ENCODE measurements around the gene SEMA4B. TPM values are rescaled to one million over a fixed set of nuclear protein-coding genes. Genes with fewer than 3 reads are reported as not detected.

Gene SEMA4B
- total RNA-seq, 5 donors from 2014 or later (not counting 1 experiment from before 2014, with no cell fraction given) = 11.7 to 34.7 (median 25.4) TPM

DNA sequence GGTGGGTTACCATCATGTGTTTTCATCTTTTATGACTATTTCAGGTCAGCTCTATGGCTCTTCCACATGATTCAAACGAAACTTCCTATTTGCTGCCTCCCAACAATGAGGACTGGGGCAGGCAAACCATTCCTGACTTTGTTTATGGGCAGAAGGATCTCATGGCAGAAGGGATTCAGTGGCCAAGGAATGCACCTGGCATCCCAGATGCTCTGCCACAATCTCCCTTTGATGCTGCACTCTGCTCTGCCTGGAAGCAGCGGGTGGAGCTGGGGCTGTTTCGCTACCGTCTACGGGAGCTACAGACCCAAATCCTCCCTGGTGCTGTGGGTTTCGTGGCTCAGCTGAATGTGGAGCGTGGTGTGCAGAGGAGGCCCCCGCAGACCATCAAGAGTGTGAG, 39.7 kb downstream of the SEMA4B start:
- H3K4me1 Mint-ChIP-seq = peaks cover 0 to 10% (median 3%) of the 10 kb centered on the region in 3 donors
- WGBS (ENCODE audit: insufficient coverage) = 79% methylated on average over 6 of the region's 8 CpGs
- no peak overlapping the region for H3K27ac Mint-ChIP-seq
- Histone ChIP-seq H3K27ac (ENCODE audit: low read length) (no peak overlapping the region), H3K36me3 (ENCODE audit: control insufficient read depth in 2 of 2, extremely low read depth in 1 of 2, insufficient read depth in 1 of 2, low read length in 1 of 2) (peaks cover 3 to 24% of the 10 kb centered on the region in 2 donors), H3K4me3 (ENCODE audit: control insufficient read depth in 1 of 2, extremely low read depth in 1 of 2, low read length in 1 of 2) (no peak overlapping the region), H3K9me3 (no peaks in the 10 kb centered on the region), H3K4me1 (ENCODE audit: control insufficient read depth in 1 of 2, extremely low read depth in 1 of 2, insufficient read depth in 2 of 2, low read length in 2 of 2) (no peaks in the 10 kb centered on the region), H3K27me3 (replicated peaks in 1 of 2; ENCODE audit: control insufficient read depth in 2 of 2, extremely low read depth in 1 of 2, insufficient read depth in 2 of 2, low read length in 1 of 2) (no peaks in the 10 kb centered on the region)
- peaks cover 18% of the 10 kb centered on the region for H3K36me3 Mint-ChIP-seq
- H3K9me3 Mint-ChIP-seq = no peaks in the 10 kb centered on the region
- H3K4me3 Mint-ChIP-seq = no peak overlapping the region
- ATAC-seq (replicated peaks in 1 of 4) (no peak), DNase-seq (no peak)
- POLR2A ChIA-PET = no interaction called here
- H3K27me3 Mint-ChIP-seq = no peaks in the 10 kb centered on the region
- CTCF ChIA-PET = no interaction called here

DNA sequence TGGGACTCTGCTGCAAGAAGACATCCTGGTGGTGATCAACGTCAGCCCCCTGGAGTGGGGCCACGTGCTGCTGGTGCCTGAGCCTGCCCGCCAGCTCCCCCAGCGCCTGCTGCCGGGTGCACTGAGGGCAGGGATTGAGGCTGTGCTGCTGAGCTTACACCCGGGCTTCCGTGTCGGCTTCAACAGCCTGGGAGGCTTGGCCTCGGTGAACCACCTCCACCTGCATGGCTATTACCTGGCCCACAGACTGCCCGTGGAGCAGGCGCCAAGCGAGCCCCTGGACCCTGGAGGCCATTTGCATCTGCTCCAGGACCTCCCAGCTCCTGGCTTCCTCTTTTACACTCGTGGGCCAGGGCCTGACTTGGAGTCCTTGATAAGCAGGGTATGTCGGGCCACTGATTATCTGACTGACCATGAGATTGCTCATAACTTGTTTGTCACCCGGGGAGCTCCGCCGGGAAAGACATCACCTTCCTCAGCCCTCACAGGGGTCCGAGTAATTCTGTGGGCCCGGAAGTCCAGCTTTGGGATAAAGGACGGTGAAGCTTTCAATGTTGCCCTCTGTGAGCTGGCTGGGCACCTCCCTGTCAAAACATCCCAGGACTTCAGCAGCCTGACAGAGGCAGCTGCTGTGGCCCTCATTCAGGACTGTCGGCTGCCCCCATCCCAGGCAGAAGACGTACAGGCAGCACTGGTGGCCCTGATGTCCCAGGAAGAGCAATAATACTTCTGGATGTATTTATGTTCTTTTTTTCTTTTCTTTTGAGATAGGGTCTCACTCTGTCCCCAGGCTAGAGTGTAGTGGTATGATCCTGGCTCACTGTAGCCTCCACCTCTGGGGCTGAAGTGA, 40.4 kb downstream of the SEMA4B start:
- ChIA-PET POLR2A (no interaction called here), CTCF (no interaction called here)
- no peaks in the 10 kb centered on the region for H3K4me1 ChIP-seq (ENCODE audit: control insufficient read depth in 1 of 2, extremely low read depth in 1 of 2, insufficient read depth in 2 of 2, low read length in 2 of 2)
- Mint-ChIP-seq H3K4me1 (peaks cover 0 to 6% (median 2%) of the 10 kb centered on the region in 3 donors), H3K36me3 (peaks cover 13% of the 10 kb centered on the region), H3K27ac (no peak overlapping the region), H3K4me3 (no peak overlapping the region), H3K9me3 (no peaks in the 10 kb centered on the region), H3K27me3 (no peaks in the 10 kb centered on the region)
- no peaks in the 10 kb centered on the region for H3K9me3 ChIP-seq
- peaks cover 3 to 24% of the 10 kb centered on the region in 2 donors for H3K36me3 ChIP-seq (ENCODE audit: control insufficient read depth in 2 of 2, extremely low read depth in 1 of 2, insufficient read depth in 1 of 2, low read length in 1 of 2)
- DNase-seq (no peak), ATAC-seq (replicated peaks in 1 of 4) (no peak)
- 93% methylated on average over 20 of the region's 22 CpGs for WGBS (ENCODE audit: insufficient coverage)
- no peaks in the 10 kb centered on the region for H3K27me3 ChIP-seq (replicated peaks in 1 of 2; ENCODE audit: control insufficient read depth in 2 of 2, extremely low read depth in 1 of 2, insufficient read depth in 2 of 2, low read length in 1 of 2)
- H3K4me3 ChIP-seq (ENCODE audit: control insufficient read depth in 1 of 2, extremely low read depth in 1 of 2, low read length in 1 of 2) = no peak overlapping the region
- no peak overlapping the region for H3K27ac ChIP-seq (ENCODE audit: low read length)

GRCh38 chr15:90243943-90244639, 43.0 kb downstream of the SEMA4B start:
- Histone ChIP-seq H3K27ac (ENCODE audit: low read length) (no peak overlapping the region), H3K4me1 (ENCODE audit: control insufficient read depth in 1 of 2, extremely low read depth in 1 of 2, insufficient read depth in 2 of 2, low read length in 2 of 2) (peaks cover 0 to 3% of the 10 kb centered on the region in 2 experiments), H3K9me3 (no peaks in the 10 kb centered on the region), H3K4me3 (ENCODE audit: control insufficient read depth in 1 of 2, extremely low read depth in 1 of 2, low read length in 1 of 2) (no peak overlapping the region), H3K27me3 (replicated peaks in 1 of 2; ENCODE audit: control insufficient read depth in 2 of 2, extremely low read depth in 1 of 2, insufficient read depth in 2 of 2, low read length in 1 of 2) (no peaks in the 10 kb centered on the region), H3K36me3 (ENCODE audit: control insufficient read depth in 2 of 2, extremely low read depth in 1 of 2, insufficient read depth in 1 of 2, low read length in 1 of 2) (peaks cover 3 to 12% of the 10 kb centered on the region in 2 donors)
- 100% methylated on average over 3 of the region's 10 CpGs for WGBS (ENCODE audit: insufficient coverage)
- Mint-ChIP-seq H3K27ac (peak overlapping the region in 1 of 2 donors; percentile 39), H3K36me3 (peaks cover 4% of the 10 kb centered on the region), H3K27me3 (no peaks in the 10 kb centered on the region), H3K9me3 (no peaks in the 10 kb centered on the region), H3K4me1 (peaks cover 5 to 7% (median 7%) of the 10 kb centered on the region in 3 donors), H3K4me3 (no peak overlapping the region)
- POLR2A ChIA-PET = interaction anchor here in 1 of 2 donors (0.7 kb wide), 1 partner anchor 363 kb away, joined by 3 read pairs; no protein-coding TSS in a partner anchor
- DNase-seq (no peak), ATAC-seq (replicated peaks in 1 of 4) (no peak)
- CTCF ChIA-PET = no interaction called here

- H3K9me3 ChIP-seq = no peaks in the 10 kb centered on the region
- H3K27me3 ChIP-seq (replicated peaks in 1 of 2; ENCODE audit: control insufficient read depth in 2 of 2, extremely low read depth in 1 of 2, insufficient read depth in 2 of 2, low read length in 1 of 2) = peaks cover 0 to 2% of the 10 kb centered on the region in 2 experiments
- 93% methylated on average over 6 of the region's 6 CpGs for WGBS (ENCODE audit: insufficient coverage)
- peaks cover 0 to 16% of the 10 kb centered on the region in 2 experiments for H3K4me1 ChIP-seq (ENCODE audit: control insufficient read depth in 1 of 2, extremely low read depth in 1 of 2, insufficient read depth in 2 of 2, low read length in 2 of 2)
- Mint-ChIP-seq H3K36me3 (no peaks in the 10 kb centered on the region), H3K4me1 (peaks cover 16 to 20% (median 19%) of the 10 kb centered on the region in 3 donors), H3K9me3 (no peaks in the 10 kb centered on the region), H3K27me3 (no peaks in the 10 kb centered on the region), H3K27ac (peak overlapping the region; percentile 5 to 44), H3K4me3 (peak overlapping the region; percentile 60 to 82 (median 68))
- H3K27ac ChIP-seq (ENCODE audit: low read length) = no peak overlapping the region
- peak in 3 of 4 experiments; percentile 20 to 29 (median 29) for ATAC-seq (replicated peaks in 1 of 4)
- H3K36me3 ChIP-seq (ENCODE audit: control insufficient read depth in 2 of 2, extremely low read depth in 1 of 2, insufficient read depth in 1 of 2, low read length in 1 of 2) = no peaks in the 10 kb centered on the region
- DNase-seq = no peak
- POLR2A ChIA-PET = interaction anchor here (0.7 to 1.2 kb wide), 5 partner anchors 15 to 86 kb away, joined by 3 to 16 read pairs (median 7); partner anchors contain the start of genes CIB1 (in 2 of the 2) and GDPGP1 (in 2 of the 2)
- H3K4me3 ChIP-seq (ENCODE audit: control insufficient read depth in 1 of 2, extremely low read depth in 1 of 2, low read length in 1 of 2) = peak overlapping the region in 1 of 2 donors; percentile 62
- CTCF ChIA-PET = interaction anchor here (0.5 to 0.8 kb wide), 4 partner anchors 54 to 192 kb away, joined by 3 to 5 read pairs (median 3); no protein-coding TSS in a partner anchor
These were observed 47.7 kb downstream of the SEMA4B start for GRCh38 chr15:90248789-90249202.

DNA sequence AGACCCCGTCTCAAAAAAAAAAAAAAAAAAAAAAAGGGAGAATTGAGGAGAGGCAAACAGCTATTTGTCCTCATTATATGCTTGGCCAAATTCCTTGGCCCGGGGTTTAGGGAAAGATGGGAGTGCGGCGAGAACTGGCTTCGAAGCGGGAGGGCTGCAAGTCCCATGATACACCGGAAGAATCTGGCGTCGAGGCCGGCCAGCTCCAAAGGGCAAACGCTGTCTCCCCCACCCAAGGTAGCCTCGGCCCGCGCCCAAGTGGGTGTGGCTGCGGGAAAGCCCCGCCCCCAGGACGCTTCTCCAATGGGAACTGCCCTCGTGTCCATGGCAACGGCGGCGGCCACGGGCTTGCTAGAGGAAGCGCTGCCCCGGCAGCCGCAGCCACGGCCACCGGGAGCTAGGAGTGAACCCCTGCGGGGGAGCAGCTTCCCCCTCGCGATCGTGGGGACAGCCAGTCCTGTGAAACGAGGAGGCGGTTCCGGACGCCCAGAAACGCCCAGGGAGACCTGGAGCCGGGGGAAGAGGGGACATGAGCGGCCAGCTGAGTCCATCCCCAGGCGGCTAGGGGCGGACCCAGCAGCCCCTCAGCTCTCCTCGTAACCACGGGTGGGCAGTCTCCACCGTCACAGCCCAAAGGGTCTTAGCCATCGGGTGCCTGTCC, 48.2 kb downstream of the SEMA4B start, which contains the start of gene TTLL13:
Gene TTLL13, plus strand, starts transcription at position 354 of the 661 bp plus-strand sequence. CDS start 1,075 bp downstream, outside the sequence.
- H3K4me3 ChIP-seq (ENCODE audit: control insufficient read depth in 1 of 2, extremely low read depth in 1 of 2, low read length in 1 of 2) = peak within 1 kb of the TSS; percentile 56 to 62
- no peaks in the 10 kb centered on the region for H3K9me3 ChIP-seq
- DNase-seq (peak in 30 of 35 experiments; percentile 9 to 71 (median 53)), ATAC-seq (replicated peaks in 1 of 4) (peak; percentile 65 to 86 (median 82))
- Mint-ChIP-seq H3K4me3 (peak within 1 kb of the TSS; percentile 68 to 82 (median 68)), H3K27me3 (no peaks in the 10 kb centered on the region), H3K9me3 (no peaks in the 10 kb centered on the region), H3K4me1 (peaks cover 16 to 20% (median 19%) of the 10 kb centered on the region in 3 donors), H3K36me3 (no peaks in the 10 kb centered on the region), H3K27ac (peak within 1 kb of the TSS; percentile 5 to 44)
- H3K4me1 ChIP-seq (ENCODE audit: control insufficient read depth in 1 of 2, extremely low read depth in 1 of 2, insufficient read depth in 2 of 2, low read length in 2 of 2) = peaks cover 0 to 16% of the 10 kb centered on the region in 2 experiments
- POLR2A ChIA-PET = interaction anchor here (0.7 to 1.2 kb wide), 5 partner anchors 15 to 86 kb away, joined by 3 to 16 read pairs (median 7); partner anchors contain the start of genes CIB1 (in 2 of the 2) and GDPGP1 (in 2 of the 2)
- WGBS (ENCODE audit: insufficient coverage) = 5% methylated on average over 42 of the region's 44 CpGs
- no peaks in the 10 kb centered on the region for H3K36me3 ChIP-seq (ENCODE audit: control insufficient read depth in 2 of 2, extremely low read depth in 1 of 2, insufficient read depth in 1 of 2, low read length in 1 of 2)
- H3K27ac ChIP-seq (ENCODE audit: low read length) = no peak within 1 kb of the TSS
- H3K27me3 ChIP-seq (replicated peaks in 1 of 2; ENCODE audit: control insufficient read depth in 2 of 2, extremely low read depth in 1 of 2, insufficient read depth in 2 of 2, low read length in 1 of 2) = peaks cover 0 to 2% of the 10 kb centered on the region in 2 experiments
- CTCF ChIA-PET = interaction anchor here (0.5 to 0.6 kb wide), 2 partner anchors 76 to 192 kb away, joined by 3 to 5 read pairs; no protein-coding TSS in a partner anchor
